HG03520 (cell line): Measurements from ENCODE around the gene ARHGAP5.

Source experiments
- ATAC-seq: cut with Tn5 transposase; IDR thresholded peaks from one replicate; pipeline ENCODE4 v1.9.1; 2021; ENCODE audit warnings: mild to moderate bottlenecking, moderate library complexity; ENCODE audit not compliant: unreplicated experiment

Gene ARHGAP5

GRCh38 chr14:32166924-32167323 lies 89.8 kb downstream of the ARHGAP5 start:
- no peak for ATAC-seq

DNA sequence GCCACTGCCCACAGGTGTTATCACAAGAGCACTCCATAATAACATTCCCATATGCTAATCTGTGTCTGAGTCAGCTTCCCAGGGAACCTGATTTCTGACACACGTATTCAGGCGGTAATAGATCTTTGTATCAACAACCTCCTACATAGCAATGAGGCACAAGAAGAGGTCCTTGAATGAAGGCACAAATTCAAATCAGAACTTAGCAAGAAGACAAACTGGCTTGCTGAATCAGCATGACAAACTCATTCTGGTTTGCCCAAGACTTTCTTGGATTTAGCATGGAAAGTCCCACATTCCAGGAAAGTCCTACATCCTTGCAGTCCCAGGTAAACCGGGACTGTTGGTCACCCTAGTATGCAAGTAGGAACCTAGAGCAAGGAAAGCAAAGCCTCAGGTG lies 90.8 kb downstream of the ARHGAP5 start:
- no peak for ATAC-seq

GRCh38 chr14:32169191-32169590 lies 92.1 kb downstream of the ARHGAP5 start:
- no peak for ATAC-seq

DNA sequence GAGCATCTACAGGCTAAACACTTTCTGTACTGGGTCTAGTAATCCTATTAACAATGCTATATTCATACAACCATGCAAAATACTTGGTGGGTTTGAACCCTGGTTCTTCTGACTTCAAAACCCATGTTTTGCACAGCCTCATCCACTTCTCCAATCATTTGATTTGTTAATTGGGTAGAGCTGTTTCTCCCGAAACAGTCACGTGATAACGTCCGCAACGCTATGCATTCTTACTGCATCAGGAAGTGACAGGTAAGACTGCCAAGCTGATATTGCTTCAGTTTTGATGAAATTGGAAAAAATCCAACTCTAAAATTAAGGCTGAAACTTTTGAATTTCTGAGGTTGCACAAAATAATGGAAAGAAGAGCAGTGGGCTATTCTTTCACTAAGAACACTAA lies 94.4 kb downstream of the ARHGAP5 start:
- ATAC-seq, result no peak

GRCh38 chr14:32183151-32184058 lies 106.3 kb downstream of the ARHGAP5 start:
- ATAC-seq, result no peak

DNA sequence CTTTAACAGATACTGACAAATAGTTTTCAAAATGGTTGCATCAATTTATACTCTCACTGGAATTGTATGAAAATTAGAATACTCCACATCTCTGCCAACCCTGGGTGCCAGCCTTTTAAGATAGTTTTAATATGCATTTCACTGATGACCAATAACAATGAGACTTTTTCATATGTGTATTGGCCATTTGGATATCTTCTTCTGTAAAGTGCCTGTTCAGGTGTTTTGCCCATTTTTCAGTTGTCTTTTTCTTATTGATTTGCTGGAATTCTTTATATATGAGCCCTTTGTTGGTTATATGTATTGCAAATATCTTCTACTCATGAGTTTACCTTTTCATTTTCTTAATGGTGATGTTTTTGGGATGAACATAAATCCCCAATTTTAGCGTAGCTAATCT lies 108.0 kb downstream of the ARHGAP5 start:
- no peak for ATAC-seq

DNA sequence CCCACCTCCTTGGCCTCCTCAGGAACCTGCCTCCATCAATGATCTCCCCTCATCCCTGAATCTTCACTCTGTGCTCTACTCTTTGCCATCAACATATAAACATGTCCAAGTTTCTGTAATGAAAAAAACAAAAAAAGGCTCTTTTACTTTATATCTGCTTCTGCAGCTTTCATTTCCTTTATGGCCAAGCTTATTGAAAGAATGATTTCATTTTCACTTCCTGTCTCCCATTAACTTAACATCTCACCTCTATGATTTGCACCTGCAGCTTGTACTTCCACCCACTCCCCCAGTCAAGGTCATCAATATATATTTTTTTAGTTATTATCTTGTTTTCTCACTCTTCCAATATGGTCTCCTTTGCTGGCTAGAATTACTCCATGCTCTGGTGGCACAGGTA lies 109.1 kb downstream of the ARHGAP5 start:
- ATAC-seq, result peak; percentile 60

GRCh38 chr14:32189811-32190210 lies 112.7 kb downstream of the ARHGAP5 start:
- no peak for ATAC-seq

DNA sequence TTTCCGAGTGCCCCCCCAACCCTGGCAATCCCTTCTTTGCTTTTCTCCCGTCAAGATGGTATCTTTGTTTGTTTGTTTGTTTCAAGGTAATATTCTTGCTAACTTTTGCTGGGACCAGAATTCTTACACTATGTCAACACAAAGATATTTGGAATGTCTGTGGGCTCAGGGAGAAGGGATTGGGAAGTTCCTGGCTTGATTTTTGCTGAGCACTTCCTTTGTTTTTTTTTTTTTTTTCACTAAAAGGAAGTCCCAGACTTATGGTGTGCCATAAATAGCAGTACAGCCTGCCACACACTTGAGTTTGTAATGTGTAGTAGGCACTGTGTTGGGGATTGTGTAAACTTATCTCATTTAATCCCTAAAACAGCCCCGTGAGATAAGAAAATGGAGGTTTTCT lies 113.6 kb downstream of the ARHGAP5 start:
- ATAC-seq, result no peak

- no peak for ATAC-seq
Measured at GRCh38 chr14:32192712-32193373, 115.7 kb downstream of the ARHGAP5 start.

DNA sequence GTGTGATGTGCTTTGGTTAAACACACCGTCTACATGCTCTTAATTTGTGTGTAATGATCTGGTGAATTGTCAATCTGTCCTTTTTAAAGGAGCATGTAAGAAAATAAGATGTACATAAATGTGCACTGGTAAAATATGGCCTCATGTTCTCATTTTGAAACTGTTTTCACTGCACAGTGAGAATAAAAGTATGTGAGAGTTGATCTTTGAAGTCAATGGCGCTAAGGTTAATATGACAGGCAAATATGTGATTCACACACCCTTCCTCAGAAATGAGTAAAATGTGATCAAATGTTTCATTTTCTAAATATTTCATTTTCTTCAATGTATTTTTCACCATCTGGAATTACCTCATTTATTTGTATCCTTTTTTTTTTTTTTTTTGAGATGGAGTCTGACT lies 116.4 kb downstream of the ARHGAP5 start:
- ATAC-seq, result no peak

GRCh38 chr14:32195636-32196035 lies 118.5 kb downstream of the ARHGAP5 start:
- no peak for ATAC-seq

DNA sequence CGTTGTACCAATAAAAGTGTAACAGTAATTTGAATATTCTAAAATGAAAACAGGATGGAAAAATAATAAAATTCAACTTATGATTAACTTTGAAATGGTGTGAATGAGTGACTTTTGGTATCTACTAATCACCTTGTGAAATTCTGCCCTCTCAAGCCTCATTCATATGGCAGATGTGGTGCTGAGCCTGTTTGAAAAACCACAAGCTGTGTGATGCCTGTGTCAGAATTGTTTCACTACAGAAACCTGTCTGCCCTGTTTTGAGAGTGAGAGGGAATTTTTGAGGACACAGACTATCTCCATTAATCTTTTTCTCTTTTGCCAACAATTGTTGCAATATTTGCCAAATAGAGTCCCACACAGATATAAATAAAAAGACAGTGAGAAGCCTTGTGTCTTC lies 120.8 kb downstream of the ARHGAP5 start:
- ATAC-seq, result no peak

GRCh38 chr14:32200368-32201192 lies 123.5 kb downstream of the ARHGAP5 start:
- ATAC-seq, result peak; percentile 20

- peak; percentile 43 for ATAC-seq
Measured at GRCh38 chr14:32201193-32201815, 124.2 kb downstream of the ARHGAP5 start.

GRCh38 chr14:32201816-32202490 lies 124.8 kb downstream of the ARHGAP5 start, which contains the start of gene RNU6-7:
Gene RNU6-7, plus strand, starts transcription at chr14:32202045.
- ATAC-seq, result no peak

- no peak for ATAC-seq
Measured at GRCh38 chr14:32202491-32202997, 125.4 kb downstream of the ARHGAP5 start.

DNA sequence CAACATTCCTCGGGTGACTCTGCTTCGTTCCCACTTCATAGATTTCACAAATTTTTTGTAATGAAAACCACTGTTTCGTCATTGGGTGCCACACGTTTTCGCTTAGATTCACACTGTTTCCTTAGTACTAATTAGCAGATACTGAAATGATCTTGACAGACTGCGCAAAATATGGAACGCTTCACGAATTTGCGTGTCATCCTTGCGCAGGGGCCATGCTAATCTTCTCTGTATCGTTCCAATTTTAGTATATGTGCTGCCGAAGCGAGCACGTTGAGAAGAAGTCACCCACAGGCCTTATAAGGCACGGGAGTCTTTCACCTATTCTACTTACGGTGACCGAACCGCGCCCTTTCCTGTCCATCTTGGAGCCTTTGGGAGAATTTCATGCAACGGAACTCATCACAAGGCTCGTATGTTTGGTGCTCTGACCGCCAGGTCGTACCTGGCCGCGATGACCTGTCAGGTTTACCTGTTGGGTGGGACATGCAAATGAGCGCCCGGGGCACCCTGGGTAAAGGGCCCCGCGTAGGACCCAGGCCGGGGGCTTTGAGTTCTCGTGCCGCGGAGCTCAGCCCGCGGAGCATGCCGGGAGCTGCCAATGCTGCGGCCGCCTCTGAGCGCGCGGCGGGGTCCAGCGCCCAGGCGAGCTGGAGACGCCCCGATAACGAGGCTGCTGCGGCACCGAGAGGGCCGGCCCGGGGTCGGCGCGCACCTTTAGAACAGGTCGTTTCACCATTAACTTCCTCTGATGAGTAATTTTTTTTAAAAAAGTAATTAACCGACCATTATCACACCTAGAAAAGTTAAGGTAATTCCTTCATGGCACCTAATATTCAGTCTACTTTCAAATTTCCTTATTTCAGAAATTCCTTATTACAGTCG lies 126.1 kb downstream of the ARHGAP5 start, which contains the start of gene RNU6-8:
Gene RNU6-8, minus strand, starts transcription at position 272 of the 885 bp plus-strand sequence.
- peak; percentile 49 for ATAC-seq

- ATAC-seq, result no peak
Measured at GRCh38 chr14:32203928-32204357, 126.8 kb downstream of the ARHGAP5 start.
